Measurements from ENCODE around the gene XBP1.
"Not testable (repeated sequence)": the region's sequence is repeated elsewhere in the genome, so short reads cannot be mapped to it uniquely, and the experiment has no call there.

XBP1 gene

DNA sequence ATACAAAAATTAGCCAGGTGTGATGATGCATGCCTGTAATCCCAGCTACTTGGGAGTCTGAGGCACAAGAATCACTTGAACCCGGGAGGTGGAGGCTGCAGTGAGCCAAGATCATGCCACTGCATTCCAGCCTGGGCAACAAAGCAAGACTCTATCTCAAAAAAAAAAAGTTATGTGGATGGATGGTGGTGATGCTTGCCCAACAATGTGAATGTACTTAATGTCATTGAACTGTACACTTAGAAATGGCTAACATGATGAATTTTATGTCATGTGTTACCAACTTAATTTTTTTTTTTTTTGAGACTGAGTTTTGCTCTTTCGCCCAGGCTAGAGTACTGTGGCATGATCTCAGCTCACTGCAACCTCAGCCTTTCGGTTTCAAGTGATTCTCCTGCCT lies 45.9 kb downstream of the XBP1 start:
- H3K4me3 ChIP-seq (ENCODE audit: low read depth, low read length): not testable (repeated sequence)

DNA sequence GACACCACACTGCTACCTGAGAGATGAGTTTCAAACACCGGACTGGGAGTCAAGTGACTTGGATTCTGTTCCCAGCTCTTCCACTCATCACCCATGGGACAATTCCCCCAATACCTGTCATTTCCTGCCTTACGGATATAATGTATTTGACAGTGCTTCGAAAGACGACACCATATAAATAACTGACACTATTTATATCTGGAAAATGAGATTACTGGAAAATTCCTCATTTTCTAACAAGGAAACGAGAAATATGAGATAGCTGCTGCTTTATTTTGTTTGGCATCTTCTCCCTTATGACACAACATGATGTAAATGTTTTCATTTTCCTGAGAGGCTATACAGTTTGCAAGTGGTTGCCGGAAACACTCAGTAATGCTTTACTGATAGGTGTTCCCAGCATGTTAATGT lies 49.9 kb downstream of the XBP1 start:
- H3K4me3 ChIP-seq (ENCODE audit: low read depth, low read length): no peak overlapping the region

Measured in iPS-11a (cell line).